ENCODE results near the gene EPHB3.

The EPHB3 gene

DNA sequence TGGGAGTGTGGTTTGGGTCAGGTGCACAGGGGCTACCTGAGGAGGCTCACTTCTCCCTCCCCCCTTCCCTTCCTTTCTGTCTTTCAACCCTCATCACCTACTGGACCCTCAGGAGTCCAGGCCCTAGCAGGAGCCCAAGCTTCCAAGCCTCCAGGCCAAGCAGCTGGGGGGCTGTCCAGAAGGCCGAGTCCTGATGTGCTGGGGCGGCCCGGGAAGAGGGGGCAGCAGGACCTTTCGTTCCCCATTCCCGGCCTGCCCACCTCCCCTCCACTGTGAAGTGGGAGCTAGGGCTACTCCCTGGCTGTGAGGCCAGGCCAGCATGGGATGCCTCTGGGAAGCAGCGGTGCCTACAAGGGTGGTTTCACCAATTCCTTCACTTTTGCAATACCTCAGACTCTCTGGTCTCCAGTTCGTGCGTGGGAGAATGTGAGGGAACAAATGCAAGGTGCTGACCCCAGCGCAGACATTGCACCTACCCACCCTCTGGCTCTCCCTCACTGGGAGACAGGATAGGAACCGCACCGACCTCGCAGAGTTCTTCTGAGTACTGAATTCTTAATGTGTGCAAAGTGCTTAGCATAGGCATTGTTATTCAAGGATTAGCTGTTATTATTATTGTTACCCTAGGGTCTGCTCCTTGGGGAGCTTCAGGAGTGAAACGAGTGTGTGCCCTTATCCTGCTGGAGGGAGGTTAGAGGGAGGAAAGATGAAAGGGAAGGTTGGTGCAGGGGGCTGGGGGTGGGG lies 2.5 kb downstream of the EPHB3 start:
- no peak for DNase-seq (ENCODE audit: low read depth in 2 of 2)

DNA sequence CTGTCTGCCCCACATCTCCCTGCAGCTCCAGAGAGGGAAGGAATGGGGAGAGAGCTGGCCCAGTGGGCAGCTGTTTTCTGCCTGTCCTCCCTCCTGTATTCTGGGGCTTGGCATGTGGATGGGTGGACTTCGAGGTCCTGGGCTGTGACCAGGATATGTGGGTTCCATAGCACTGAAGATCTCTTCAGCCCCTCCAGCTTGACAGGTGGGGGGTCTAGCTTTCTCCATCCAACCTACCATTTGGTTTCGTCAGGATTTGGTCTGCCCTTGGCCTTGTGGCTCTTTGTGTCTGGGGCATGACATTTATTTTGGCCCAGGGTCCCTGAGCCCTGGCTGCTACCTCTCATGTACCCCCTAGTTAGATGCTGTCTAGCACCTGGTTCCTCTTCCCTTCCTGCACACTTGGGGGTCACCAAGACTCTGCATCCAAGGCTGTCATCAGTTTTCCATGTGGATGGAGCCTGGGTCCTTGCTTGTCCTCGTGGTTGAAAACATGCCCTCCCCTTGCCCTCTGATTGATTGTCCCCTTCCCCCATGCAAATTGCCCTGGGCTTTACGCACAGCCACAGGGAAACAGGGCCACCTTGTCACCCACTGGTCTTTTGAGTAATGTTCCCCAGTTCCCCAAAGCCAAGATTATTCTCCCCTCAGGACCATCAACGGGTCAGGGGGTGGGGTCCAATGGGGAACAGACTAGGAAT lies 3.2 kb downstream of the EPHB3 start:
- DNase-seq (ENCODE audit: low read depth in 2 of 2), result no peak

DNA sequence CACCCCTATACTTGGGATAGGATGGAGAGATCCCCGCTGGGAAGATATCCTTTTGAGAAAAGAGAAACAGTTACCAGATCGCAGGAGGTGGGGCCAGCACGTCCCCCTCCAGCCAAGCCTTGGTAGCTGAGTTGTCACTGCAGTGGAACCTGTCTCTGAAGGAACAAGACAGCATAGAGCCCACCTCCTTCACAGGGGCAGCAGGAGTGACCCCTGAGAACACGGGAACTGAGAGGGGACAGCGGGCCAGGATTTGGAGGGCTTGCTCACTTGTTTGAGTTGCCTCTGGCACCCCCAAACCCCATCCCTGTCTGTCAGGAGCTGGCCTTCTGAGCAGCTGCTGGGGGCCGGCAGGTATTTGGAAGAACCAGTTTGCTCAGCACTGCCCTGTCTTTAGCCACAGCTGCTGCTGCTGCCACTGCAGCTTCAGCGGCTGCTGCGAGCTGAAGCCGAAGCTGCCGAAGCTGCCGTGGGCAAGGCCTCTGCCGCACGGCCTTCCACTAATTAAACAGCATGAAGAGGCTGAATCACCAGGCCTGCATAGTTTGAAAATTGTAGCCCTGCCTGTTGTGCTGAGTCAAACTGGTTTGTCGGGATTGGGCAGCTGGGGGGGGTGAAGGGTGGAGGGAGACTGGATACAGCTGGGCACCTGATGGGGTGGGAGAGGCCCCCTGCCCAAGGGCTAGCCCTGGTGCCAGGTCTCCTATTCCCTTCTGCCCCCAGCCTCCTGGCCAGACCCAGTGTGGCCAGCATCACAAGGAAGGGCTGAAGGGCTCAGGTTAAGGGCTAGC lies 4.0 kb downstream of the EPHB3 start:
- DNase-seq (ENCODE audit: low read depth in 2 of 2), result no peak

DNA sequence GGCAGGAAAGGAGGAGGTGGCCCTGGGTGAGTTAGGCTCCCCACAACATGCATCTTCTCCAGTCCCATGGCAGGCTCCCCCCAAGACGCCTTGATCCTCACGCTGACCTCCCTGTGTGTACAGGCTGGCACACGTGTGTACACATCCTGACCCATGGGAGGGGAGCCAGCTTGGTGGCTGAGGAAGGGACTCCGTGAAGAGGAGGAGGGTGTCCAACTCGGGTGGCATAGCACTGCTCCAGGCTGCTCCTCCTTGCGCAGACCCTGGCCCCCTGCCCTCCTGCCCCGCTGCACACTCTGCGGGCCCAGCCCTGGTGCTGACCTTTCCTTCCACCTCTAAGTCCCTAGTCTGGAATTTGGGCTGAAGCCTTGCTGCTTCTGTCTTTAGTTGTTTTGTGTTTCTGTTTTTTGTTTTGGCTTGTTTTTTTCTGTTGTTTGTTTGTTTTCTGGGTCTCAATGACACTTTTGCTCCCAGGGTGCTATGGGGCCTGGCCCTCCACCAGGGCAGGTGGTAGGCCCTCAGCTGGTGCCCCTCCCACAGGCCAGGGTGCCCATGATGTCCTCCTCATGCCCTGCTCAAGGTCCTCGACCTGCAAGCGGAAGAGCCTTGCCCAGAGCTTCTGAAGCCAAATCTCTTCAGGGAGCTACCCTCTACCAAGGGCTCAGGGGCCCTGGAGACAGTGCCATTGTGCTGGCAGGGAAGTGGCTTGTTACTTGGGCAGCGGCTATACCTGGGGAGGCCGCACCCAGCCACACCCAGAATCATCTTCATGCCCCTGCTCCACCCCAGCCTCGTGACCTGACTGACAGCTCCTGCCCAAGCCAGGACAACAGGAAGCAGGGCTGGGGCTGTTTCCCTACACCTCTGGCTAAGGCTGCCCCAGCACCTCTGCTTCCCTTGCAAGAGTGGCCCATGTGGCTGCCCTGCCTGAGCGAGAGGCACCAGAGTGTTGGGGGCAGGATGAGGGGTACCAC lies 5.1 kb downstream of the EPHB3 start:
- no peak for DNase-seq (ENCODE audit: low read depth in 2 of 2)

DNA sequence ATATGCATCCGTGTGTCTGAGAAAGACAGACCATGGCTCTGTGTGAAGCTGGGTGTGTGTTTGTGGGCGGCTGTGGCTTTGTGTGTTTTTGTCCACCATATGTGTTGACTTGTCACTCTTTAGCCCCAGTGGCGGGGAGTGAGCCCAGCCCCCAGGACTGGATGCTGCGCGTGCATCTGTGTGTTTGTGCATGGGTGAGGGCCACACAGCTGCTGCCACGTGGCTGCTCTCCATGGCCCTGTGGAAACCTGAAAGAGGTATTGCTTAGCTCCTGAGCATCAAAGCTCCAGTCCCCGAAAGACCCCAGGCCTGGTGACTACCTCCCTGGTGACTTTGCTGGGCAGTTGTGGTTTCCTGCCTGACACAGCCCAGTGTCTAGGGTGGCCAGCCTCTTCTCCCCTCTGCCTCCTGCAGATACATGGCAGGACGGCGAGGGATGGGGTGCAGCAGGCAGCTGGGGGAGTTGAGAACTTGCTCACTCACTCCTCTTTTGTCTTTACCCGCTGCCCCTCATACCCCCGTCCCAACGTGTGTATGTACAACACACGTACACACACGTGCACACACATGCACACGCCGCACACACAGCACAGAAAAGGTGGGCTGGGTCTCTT lies 6.5 kb downstream of the EPHB3 start:
- no peak for DNase-seq (ENCODE audit: low read depth in 2 of 2)

DNA sequence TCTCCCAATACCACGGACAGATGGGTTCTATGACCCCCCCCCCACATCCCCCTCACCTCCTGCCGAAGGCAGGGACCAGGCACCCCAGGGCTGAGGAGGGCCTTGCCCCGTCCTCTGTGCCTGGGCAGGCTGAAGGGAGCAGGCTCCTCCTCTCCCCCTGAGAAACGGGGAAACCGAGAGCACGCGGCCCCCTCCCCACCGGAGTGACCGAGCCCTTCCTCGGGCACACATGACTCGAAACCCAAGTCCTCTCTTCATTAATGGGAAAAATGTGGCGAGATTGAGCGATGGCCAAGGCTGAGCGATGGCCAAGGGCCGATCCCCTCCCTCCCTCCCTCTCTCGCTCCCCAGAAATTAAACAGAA lies 7.0 kb downstream of the EPHB3 start:
- DNase-seq (ENCODE audit: low read depth in 2 of 2), result no peak

DNA sequence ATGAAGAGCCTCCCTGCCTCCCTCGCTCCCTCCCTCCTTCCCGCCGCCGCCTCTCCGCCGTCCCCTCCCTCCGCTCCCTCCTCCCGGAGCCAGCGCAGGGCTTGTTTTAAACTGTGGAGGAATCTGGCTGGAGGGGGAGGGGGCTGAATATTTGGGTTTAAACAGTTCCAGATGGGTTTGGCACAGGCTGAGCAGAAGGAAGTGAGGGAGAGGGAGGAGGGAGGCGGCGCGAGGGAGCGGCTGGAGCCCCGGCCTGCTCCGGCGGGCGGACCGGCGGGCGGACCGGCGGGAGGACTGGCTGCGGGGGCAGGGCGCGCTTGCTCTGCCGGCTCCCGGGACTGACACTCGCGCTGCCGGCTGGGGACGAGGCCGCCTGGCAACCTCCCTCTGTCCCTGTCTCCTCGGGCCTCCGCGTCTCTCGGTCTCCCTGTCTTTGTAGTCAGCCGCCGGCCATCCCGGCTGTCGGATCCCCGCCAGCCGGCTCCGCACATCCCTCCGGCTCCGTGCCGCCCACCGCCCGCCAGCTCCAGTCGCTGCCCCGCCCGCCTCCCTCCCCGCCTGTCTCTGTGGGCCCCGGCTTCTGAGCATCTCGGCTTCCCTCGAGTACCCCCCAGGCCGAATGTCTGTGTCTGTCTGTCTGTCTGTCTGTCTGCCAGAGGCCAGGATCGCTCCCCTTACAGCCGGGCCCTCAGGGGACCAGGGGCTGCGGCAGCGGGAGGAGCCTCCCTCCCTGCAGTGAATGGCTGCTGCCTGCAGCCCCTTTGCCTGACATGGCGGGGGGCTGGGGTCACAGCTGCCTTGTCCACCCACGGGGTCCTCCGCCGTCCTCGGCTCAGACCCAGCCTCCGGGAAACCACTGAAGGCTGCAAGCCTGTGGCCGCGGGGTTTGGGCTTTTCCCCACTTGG lies 7.6 kb downstream of the EPHB3 start:
- DNase-seq (ENCODE audit: low read depth in 2 of 2), result no peak

DNA sequence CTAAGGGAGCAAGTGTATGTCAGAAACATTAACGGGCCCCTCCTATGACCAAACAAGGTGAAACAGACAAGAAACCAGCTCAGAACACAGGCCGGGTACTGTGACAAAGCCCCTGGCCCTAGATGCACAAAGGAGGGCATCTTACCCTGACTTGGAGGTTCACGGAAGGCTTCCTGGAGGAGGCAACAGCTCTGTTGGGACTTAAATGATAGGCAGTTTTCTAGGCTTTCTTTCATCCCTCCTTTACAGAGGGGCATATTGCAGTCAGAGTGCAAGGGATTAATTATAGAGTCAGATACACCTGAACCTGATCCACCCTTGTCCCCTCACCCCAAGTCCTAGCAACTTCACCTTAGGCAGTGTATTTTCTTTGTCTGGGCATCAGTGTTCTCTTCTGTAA lies 8.4 kb downstream of the EPHB3 start:
- no peak for DNase-seq (ENCODE audit: low read depth in 2 of 2)

DNA sequence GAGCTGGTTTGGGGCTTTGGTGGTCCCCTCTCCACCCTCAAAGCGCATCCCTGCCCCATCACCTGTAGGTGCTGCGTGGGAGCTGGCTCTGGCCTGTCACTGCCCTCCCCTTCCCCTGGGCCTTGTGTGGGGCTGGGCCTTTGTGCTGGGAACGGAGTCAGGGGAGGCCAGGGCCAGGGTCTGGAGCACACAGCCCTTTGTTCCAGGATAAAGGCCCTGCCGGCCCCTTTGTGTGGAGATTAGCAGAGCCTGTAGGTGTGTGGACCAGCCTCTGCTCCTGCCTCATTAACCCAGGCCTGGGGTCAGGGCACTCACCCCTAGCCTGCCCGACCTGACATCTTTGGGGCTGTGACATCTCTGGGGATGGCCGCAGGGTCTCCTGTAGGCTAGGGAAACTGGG lies 8.9 kb downstream of the EPHB3 start:
- no peak for DNase-seq (ENCODE audit: low read depth in 2 of 2)

DNA sequence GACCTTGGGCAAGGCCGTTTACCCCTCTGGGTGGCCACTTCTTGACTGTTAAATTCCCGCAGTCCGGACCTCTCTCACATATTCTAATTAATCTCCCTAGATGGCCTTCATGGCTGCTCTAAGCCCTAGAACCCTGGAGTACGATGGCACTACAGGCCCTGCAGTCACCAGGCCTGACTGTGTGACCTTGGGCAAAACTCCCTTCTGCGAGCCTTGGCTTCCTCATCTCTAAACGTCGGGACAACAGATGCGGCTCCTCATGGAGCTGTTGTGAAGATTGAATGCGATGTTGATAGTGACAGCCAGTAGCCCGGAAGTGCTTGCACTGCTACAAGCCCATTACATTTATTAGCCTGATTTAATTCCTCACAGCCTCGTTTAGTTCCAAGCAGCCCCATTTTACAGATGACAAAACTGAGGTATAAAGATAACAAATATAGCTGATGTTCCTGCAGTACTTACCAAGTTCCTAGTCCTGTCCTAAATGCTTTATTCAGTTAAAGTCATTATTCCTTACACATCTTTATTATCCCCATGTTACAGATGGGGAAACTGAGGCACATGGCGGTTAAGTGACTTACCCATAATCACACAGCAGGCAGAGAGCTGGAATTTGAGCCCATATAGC lies 10.3 kb downstream of the EPHB3 start:
- no peak for DNase-seq (ENCODE audit: low read depth in 2 of 2)

DNA sequence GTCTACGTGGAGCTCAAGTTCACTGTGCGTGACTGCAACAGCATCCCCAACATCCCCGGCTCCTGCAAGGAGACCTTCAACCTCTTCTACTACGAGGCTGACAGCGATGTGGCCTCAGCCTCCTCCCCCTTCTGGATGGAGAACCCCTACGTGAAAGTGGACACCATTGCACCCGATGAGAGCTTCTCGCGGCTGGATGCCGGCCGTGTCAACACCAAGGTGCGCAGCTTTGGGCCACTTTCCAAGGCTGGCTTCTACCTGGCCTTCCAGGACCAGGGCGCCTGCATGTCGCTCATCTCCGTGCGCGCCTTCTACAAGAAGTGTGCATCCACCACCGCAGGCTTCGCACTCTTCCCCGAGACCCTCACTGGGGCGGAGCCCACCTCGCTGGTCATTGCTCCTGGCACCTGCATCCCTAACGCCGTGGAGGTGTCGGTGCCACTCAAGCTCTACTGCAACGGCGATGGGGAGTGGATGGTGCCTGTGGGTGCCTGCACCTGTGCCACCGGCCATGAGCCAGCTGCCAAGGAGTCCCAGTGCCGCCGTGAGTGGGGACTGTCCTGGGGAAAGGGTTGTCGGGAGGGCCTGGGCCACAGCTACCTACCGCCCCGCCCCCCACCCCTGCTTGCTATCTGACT lies 11.2 kb downstream of the EPHB3 start:
- DNase-seq (ENCODE audit: low read depth in 2 of 2), result no peak

DNA sequence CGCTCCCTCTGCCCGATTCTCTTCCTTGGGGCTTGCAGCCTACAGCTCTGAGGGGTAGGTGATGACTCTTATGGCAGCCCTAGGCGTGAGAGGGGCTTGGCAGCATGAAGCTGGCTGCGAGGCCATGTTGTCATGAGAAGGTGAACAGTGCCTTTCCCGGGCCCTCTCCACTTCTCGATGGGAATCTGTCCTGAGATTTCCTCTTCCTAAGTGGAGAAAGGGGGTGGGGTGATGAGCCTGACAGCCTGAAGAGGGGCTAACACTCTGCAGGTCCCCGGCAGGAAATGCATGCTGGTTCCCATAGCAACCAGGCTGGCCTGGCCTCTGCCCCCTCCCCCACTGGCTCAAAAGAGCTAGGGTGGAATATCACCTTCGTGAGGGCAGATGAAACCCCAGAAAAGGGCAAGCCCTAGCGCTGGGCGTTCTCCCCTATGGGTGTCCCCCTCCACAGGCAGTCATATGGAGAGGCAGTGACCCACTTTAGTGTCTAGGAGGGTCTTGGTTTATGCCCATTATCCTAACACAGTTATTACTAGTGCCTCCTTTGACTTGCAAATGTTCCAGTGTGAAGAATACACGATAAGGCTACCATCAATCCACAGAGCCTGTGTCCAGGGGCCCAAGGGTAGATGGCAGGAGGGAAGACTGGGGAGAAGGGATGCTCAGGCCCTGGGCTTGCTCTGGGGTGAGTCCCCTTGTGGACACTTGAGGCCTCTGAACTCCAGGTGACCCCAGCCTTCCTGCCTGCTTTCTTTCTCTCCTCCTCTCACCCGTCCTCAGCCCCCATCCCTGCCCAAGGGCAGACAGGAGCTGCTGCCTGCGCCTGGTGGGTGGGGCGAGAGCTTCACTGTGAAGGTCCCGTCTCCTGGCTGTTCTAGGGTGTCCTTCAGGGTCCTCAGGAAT lies 13.2 kb downstream of the EPHB3 start:
- DNase-seq (ENCODE audit: low read depth in 2 of 2), result no peak

DNA sequence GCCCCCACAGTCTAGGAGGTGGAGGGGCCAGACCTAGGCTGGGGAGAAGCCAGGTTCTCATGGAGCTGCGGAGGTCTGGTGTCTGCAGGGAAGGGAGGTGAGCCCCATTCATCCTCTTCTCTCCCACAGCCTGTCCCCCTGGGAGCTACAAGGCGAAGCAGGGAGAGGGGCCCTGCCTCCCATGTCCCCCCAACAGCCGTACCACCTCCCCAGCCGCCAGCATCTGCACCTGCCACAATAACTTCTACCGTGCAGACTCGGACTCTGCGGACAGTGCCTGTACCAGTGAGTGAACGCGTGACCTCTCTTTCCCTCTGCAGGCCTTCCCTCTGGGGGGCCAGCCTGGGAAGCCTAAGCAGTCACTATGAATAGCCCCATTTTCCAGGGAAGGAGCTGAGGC lies 14.1 kb downstream of the EPHB3 start:
- DNase-seq (ENCODE audit: low read depth in 2 of 2), result no peak

DNA sequence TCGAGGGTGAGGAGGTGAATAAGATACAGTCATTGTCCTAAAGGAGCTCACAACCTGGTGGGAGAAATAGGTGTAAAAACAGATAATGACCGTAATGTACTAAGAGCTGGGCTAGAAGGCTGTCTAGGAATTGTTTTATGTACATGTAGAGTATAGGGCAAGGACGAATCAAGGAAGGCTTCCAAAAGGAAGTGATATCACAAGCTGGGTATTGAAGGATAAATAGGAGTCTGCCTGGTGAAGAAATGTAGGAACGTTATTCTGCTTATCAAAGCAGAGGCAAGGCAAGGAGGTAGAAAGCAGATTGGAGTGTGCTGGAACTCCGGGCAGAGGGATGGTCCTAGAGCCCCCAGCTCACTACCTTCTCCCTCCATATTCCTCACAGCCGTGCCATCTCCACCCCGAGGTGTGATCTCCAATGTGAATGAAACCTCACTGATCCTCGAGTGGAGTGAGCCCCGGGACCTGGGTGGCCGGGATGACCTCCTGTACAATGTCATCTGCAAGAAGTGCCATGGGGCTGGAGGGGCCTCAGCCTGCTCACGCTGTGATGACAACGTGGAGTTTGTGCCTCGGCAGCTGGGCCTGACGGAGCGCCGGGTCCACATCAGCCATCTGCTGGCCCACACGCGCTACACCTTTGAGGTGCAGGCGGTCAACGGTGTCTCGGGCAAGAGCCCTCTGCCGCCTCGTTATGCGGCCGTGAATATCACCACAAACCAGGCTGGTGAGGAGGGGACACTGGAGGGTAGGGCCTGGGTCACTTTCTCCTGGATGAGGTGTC lies 15.1 kb downstream of the EPHB3 start:
- no peak for DNase-seq (ENCODE audit: low read depth in 2 of 2)

DNA sequence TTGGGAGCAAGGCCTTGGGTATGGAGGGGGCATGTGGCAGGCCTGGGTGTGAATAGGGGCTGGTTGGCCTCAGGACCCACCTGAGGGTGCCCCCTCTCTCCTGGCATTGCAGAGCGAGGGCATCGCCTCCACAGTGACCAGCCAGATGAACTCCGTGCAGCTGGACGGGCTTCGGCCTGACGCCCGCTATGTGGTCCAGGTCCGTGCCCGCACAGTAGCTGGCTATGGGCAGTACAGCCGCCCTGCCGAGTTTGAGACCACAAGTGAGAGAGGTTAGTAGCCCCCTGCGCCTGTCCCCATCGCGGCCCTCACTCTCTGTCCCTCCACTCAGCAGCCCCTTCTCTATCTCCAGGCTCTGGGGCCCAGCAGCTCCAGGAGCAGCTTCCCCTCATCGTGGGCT lies 16.0 kb downstream of the EPHB3 start:
- no peak for DNase-seq (ENCODE audit: low read depth in 2 of 2)

DNA sequence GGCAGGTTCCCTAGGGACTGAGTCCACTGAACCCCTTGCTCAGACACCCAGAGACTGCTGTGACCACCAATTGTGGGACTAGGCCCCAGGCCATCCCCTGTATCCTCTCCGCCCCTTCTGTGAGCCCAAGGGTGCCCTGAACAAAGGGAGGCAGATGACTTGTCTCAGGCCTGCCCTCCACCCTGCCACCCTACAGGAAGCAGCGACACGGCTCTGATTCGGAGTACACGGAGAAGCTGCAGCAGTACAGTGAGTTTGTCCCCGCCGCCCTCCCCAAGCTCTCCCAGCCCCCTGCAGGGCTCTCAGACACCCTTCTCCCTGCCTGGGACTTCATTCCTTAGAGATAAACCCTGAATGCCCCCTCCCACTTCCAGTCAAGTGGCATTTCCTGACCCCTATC lies 16.6 kb downstream of the EPHB3 start:
- DNase-seq (ENCODE audit: low read depth in 2 of 2), result no peak

DNA sequence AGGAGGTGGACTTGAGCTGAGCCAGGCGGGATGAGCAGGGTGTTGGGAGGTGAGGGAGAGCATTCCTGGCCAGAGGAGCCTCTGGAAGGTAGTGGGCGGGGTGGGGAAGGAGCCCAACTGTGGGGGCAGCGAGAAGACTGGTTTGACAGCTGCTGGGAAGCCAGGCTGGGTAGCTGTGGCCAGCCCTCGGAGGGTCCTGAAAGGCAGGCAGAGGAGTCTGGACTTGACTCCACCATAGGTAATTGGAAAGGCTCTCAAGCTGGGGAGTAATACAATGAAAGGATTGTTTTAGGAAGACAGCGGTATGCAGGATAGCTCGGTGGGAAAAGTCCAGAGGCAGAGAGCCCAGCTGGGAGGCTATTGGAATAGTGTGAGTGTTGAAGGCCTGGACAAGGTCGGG lies 17.2 kb downstream of the EPHB3 start:
- DNase-seq (ENCODE audit: low read depth in 2 of 2), result no peak
